HCT116 (cell line): ENCODE measurements around the gene SH3BGR. TPM values are rescaled to one million over a fixed set of nuclear protein-coding genes. Genes with fewer than 3 reads are reported as not detected.

Source experiments
- ATAC-seq: fragments of 200-7000 bp; cut with Tn5 transposase; 2 replicates; pipeline ENCODE4 v1.9.1; 2020; ENCODE audit warnings: mild to moderate bottlenecking, moderate library complexity
- BruUV-seq: library from RNA; stranded (reverse); fragments of 400-500 nt; replicated peaks from 2 replicates; lab custom pipeline; 2021; lab: Mats Ljungman, UMichigan
- CTCF ChIA-PET: fragments of 300-600 bp; sonication (Branson Sonifier 250); formaldehyde crosslinking; loops from one replicate; lab custom pipeline; 2021; ENCODE audit warnings: antibody characterized with exemption; lab: Charles Lee
- POLR2A ChIA-PET: fragments of 300-600, 350-600 bp; sonication (Branson Sonifier 250); formaldehyde crosslinking; loops from one replicate; lab custom pipeline; 2021; ENCODE audit warnings: antibody characterized with exemption; lab: Charles Lee
- RAD21 ChIA-PET, 2 experiments: fragments of 300-600 bp; sonication (Branson Sonifier 250); formaldehyde crosslinking; loops; one replicate each; lab custom pipeline; 2023; ENCODE audit warnings: low total read pairs in 2 of 2; ENCODE audit not compliant: uncharacterized antibody in 2 of 2, unreplicated experiment in 2 of 2, low non-redundant PET in 1 of 2; lab: Charles Lee
- DNase-seq: peaks from one replicate; pipeline ENCODE4 v3.0.0-alpha.2; 2010; ENCODE audit warnings: low read depth, low spot score
- H2AFZ ChIP-seq: fragments of 200-600 bp; shearing (Covaris generic), sonication (generic); 2 replicates; pipeline ENCODE4 v1.6.1; 2017; ENCODE audit warnings: low read depth, mixed run types, mixed read lengths, antibody characterized with exemption, low read length; ENCODE audit not compliant: poor library complexity, severe bottlenecking
- H3K27ac ChIP-seq: 2 replicates; pipeline ENCODE4 v1.5.1; 2012; ENCODE audit warnings: low read depth, low read length
- H3K27me3 ChIP-seq: fragments of 200-600 bp; sonication (generic); 2 replicates; pipeline ENCODE4 v1.6.1; 2016; ENCODE audit warnings: mixed run types, low read length, mixed read lengths; ENCODE audit not compliant: insufficient read depth
- H3K36me3 ChIP-seq, 2 experiments: fragments of 200-500 bp in 1 of 2; fragments of 200-600 bp in 1 of 2; sonication (Bioruptor generic) in 1 of 2; sonication (generic) in 1 of 2; 2 replicates each; pipeline versions ENCODE4 v1.5.1 to v1.6.1; 2014 to 2016; ENCODE audit warnings: low read length in 2 of 2, inconsistent platforms in 1 of 2, mixed read lengths in 1 of 2, mixed run types in 1 of 2; ENCODE audit not compliant: insufficient read depth in 2 of 2, control insufficient read depth in 1 of 2
- H3K4me1 ChIP-seq, 2 experiments: fragments of 200-600 bp in 1 of 2; sonication (generic) in 1 of 2; 2 replicates each; pipeline versions ENCODE4 v1.5.1 to v1.6.1; 2012 to 2017; ENCODE audit warnings: low read length in 2 of 2, inconsistent platforms in 1 of 2, mild to moderate bottlenecking in 1 of 2, mixed read lengths in 1 of 2, mixed run types in 1 of 2, moderate library complexity in 1 of 2; ENCODE audit not compliant: insufficient read depth in 2 of 2, control insufficient read depth in 1 of 2
- H3K4me2 ChIP-seq: fragments of 200-600 bp; sonication (generic); 2 replicates; pipeline ENCODE4 v1.6.1; 2017; ENCODE audit warnings: mixed run types, low read length, mixed read lengths
- H3K4me3 ChIP-seq, 2 experiments: fragments of 200-600 bp in 1 of 2; sonication (generic) in 1 of 2; replicated peaks in 1 of 2; 2 replicates each; pipeline ENCODE4 v1.5.1; 2011 to 2016; ENCODE audit warnings: low read length in 2 of 2, control low read depth in 1 of 2, low read depth in 1 of 2, mild to moderate bottlenecking in 1 of 2, mixed read lengths in 1 of 2, mixed run types in 1 of 2
- H3K79me2 ChIP-seq: fragments of 200-600 bp; sonication (generic); 2 replicates; pipeline ENCODE4 v1.6.1; 2017; ENCODE audit warnings: mild to moderate bottlenecking, mixed run types, low read length, moderate library complexity, mixed read lengths; ENCODE audit not compliant: insufficient read depth
- H3K9ac ChIP-seq: fragments of 200-600 bp; sonication (generic); 2 replicates; pipeline ENCODE4 v1.6.1; 2016; ENCODE audit warnings: low read length, mixed read lengths
- H3K9me2 ChIP-seq: fragments of 200-600 bp; sonication (generic), shearing (Covaris generic); 2 replicates; pipeline ENCODE4 v1.6.1; 2017; ENCODE audit warnings: mixed run types, mild to moderate bottlenecking, moderate library complexity; ENCODE audit not compliant: insufficient read depth
- H3K9me3 ChIP-seq, 2 experiments: fragments of 200-500 bp in 1 of 2; fragments of 200-600 bp in 1 of 2; sonication (Bioruptor generic) in 1 of 2; sonication (generic) in 1 of 2; 2 replicates each; pipeline ENCODE4 v1.6.1; 2014 to 2017; ENCODE audit warnings: low read length in 2 of 2, mixed read lengths in 2 of 2, inconsistent platforms in 1 of 2, low read depth in 1 of 2, mild to moderate bottlenecking in 1 of 2, mixed run types in 1 of 2, moderate library complexity in 1 of 2; ENCODE audit not compliant: control insufficient read depth in 1 of 2, insufficient read depth in 1 of 2
- H4K20me1 ChIP-seq: fragments of 200-600 bp; sonication (generic), shearing (Covaris generic); 2 replicates; pipeline ENCODE4 v1.6.1; 2017; ENCODE audit warnings: mixed run types, mild to moderate bottlenecking, moderate library complexity; ENCODE audit not compliant: insufficient read depth
- CBX3 ChIP-seq: IDR thresholded peaks from 2 replicates; pipeline ENCODE4 v1.6.1; 2012; ENCODE audit warnings: low read depth
- CEBPB ChIP-seq: IDR thresholded peaks from 2 replicates; pipeline ENCODE4 v1.6.1; 2012; ENCODE audit warnings: low read depth
- EGR1 ChIP-seq: IDR thresholded peaks from 2 replicates; pipeline ENCODE4 v1.6.1; 2012; ENCODE audit warnings: low read depth
- ELF1 ChIP-seq: IDR thresholded peaks from 2 replicates; pipeline ENCODE4 v1.6.1; 2012; ENCODE audit warnings: low read depth, borderline replicate concordance
- EZH2 ChIP-seq: fragments of 200-600 bp; sonication (generic); IDR thresholded peaks from 2 replicates; pipeline ENCODE4 v1.6.1; 2017; ENCODE audit warnings: antibody characterized with exemption, mixed run types
- EZH2phosphoT487 ChIP-seq: fragments of 200-600 bp; IDR thresholded peaks from 2 replicates; pipeline ENCODE4 v1.6.1; 2018; ENCODE audit warnings: antibody characterized with exemption, borderline replicate concordance
- JUND ChIP-seq: IDR thresholded peaks from 2 replicates; pipeline ENCODE4 v1.6.1; 2012
- POLR2AphosphoS5 ChIP-seq: IDR thresholded peaks from 2 replicates; pipeline ENCODE4 v1.6.1; 2011; ENCODE audit warnings: mild to moderate bottlenecking, low read depth, low read length, moderate library complexity
- RAD21 ChIP-seq: IDR thresholded peaks from 2 replicates; pipeline ENCODE4 v1.6.1; 2012; ENCODE audit warnings: low read depth, mild to moderate bottlenecking
- SP1 ChIP-seq: IDR thresholded peaks from 2 replicates; pipeline ENCODE4 v1.6.1; 2012; ENCODE audit warnings: low read depth
- SRF ChIP-seq: IDR thresholded peaks from 2 replicates; pipeline ENCODE4 v1.6.1; 2012; ENCODE audit warnings: low read depth
- TCF7L2 ChIP-seq: IDR thresholded peaks from 2 replicates; pipeline ENCODE4 v1.7.0; 2011; ENCODE audit warnings: borderline replicate concordance, inconsistent platforms; ENCODE audit not compliant: insufficient read depth, insufficient read length; ENCODE audit errors: extremely low read depth
- ZNF274 ChIP-seq: fragments of 200-500 bp; sonication (Bioruptor generic); IDR thresholded peaks from 2 replicates; pipeline ENCODE4 v1.6.1; 2014; ENCODE audit warnings: mild to moderate bottlenecking, low read depth, low read length, inconsistent platforms
- intact Hi-C: fragments of 100-400 bp; cut with micrococcal nuclease; formaldehyde crosslinking; loops from 2 replicates; pipeline ENCODE4 v1.10.0; 2022
- total RNA-seq: library from RNA; stranded (reverse); gene quantifications from one replicate; pipeline ENCODE4 v1.2.1, GENCODE V29; 2021; ENCODE audit not compliant: unreplicated experiment
- TF ChIP-seq, protein P1 (sequence below): IDR thresholded peaks from 2 replicates; pipeline ENCODE4 v1.6.1; 2012
- TF ChIP-seq, protein P2 (sequence below): IDR thresholded peaks from 2 replicates; pipeline ENCODE4 v1.6.1; 2012; ENCODE audit warnings: low read depth
- TF ChIP-seq, protein P3 (sequence below): IDR thresholded peaks from 2 replicates; pipeline ENCODE4 v1.6.1; 2012

Gene SH3BGR
- total RNA-seq, 1 experiment from 2014 or later, result 4.8 TPM

DNA sequence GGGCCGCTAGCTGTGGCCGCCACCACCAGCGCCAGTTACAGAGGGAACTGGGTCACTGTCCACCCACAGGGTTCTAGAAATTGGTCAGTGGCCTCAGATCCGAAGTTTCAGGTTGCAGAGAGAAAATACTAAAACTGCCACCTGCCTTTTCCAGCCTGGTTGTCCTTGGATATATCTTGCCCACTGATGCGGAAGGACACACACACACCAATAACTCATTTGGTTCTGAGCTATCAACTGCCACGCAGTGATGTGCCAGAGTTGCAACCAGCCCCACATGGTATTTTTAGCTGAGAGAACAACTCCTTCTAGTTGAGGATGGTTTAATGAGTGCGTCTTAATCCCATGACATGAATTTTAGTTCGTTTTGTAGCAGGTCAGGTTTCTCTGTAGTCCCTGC is 68.1 kb downstream of the SH3BGR start:
- no peak for ATAC-seq
- H3K9me3 ChIP-seq, result no peaks in the 10 kb centered on the region
- no peaks in the 10 kb centered on the region for H3K9me2 ChIP-seq
- no TSS peak for BruUV-seq
- H3K4me3 ChIP-seq, result no peak overlapping the region
- H3K27ac ChIP-seq, result no peak overlapping the region
- H2AFZ ChIP-seq, result no peak overlapping the region
- RAD21 ChIA-PET, result no interaction called here
- no peaks in the 10 kb centered on the region for H3K79me2 ChIP-seq
- POLR2A ChIA-PET, result no interaction called here
- H4K20me1 ChIP-seq, result no peaks in the 10 kb centered on the region
- no peak overlapping the region for H3K9ac ChIP-seq
- CTCF ChIA-PET, result interaction anchor here (0.6 to 2.7 kb wide), 3 partner anchors 186 to 197 kb away, joined by 4 to 13 read pairs (median 5); no protein-coding TSS in a partner anchor
- intact Hi-C loops, result loop anchor here (2.0 to 5.0 kb wide), 3 partner anchors 187 to 601 kb away; no protein-coding TSS in a partner anchor
- no peak overlapping the region for H3K4me2 ChIP-seq
- TF ChIP-seq, protein P1, sequence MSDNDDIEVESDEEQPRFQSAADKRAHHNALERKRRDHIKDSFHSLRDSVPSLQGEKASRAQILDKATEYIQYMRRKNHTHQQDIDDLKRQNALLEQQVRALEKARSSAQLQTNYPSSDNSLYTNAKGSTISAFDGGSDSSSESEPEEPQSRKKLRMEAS, result no peak
- TF ChIP-seq EGR1 (no peak), CEBPB (no peak), JUND (no peak), ELF1 (no peak), RAD21 (no peak), EZH2phosphoT487 (no peak), TCF7L2 (no peak), SRF (no peak), POLR2AphosphoS5 (no peak), SP1 (no peak), EZH2 (no peak), ZNF274 (no peak), CBX3 (no peak)
- TF ChIP-seq, protein P2, sequence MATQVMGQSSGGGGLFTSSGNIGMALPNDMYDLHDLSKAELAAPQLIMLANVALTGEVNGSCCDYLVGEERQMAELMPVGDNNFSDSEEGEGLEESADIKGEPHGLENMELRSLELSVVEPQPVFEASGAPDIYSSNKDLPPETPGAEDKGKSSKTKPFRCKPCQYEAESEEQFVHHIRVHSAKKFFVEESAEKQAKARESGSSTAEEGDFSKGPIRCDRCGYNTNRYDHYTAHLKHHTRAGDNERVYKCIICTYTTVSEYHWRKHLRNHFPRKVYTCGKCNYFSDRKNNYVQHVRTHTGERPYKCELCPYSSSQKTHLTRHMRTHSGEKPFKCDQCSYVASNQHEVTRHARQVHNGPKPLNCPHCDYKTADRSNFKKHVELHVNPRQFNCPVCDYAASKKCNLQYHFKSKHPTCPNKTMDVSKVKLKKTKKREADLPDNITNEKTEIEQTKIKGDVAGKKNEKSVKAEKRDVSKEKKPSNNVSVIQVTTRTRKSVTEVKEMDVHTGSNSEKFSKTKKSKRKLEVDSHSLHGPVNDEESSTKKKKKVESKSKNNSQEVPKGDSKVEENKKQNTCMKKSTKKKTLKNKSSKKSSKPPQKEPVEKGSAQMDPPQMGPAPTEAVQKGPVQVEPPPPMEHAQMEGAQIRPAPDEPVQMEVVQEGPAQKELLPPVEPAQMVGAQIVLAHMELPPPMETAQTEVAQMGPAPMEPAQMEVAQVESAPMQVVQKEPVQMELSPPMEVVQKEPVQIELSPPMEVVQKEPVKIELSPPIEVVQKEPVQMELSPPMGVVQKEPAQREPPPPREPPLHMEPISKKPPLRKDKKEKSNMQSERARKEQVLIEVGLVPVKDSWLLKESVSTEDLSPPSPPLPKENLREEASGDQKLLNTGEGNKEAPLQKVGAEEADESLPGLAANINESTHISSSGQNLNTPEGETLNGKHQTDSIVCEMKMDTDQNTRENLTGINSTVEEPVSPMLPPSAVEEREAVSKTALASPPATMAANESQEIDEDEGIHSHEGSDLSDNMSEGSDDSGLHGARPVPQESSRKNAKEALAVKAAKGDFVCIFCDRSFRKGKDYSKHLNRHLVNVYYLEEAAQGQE, result no peak
- TF ChIP-seq, protein P3, sequence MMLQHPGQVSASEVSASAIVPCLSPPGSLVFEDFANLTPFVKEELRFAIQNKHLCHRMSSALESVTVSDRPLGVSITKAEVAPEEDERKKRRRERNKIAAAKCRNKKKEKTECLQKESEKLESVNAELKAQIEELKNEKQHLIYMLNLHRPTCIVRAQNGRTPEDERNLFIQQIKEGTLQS, result no peak
- no peaks in the 10 kb centered on the region for H3K27me3 ChIP-seq
- DNase-seq, result no peak
- no peaks in the 10 kb centered on the region for H3K36me3 ChIP-seq
- peaks cover 0 to 5% of the 10 kb centered on the region in 2 experiments; a peak in 1 of 4 replicates for H3K4me1 ChIP-seq
